Fibroblast of skin of abdomen (primary cell): ENCODE results near the gene SYCE1L. TPM values are rescaled to one million over a fixed set of nuclear protein-coding genes. Genes with fewer than 3 reads are reported as not detected.
"Not testable (repeated sequence)": the region's sequence is repeated elsewhere in the genome, so short reads cannot be mapped to it uniquely, and the experiment has no call there.

Experiments
- DNase-seq: peaks from one replicate; pipeline ENCODE4 v3.0.0-alpha.2; 2013
- polyA plus RNA-seq, 2 experiments: library from polyadenylated mRNA; unstranded; fragments of 120-200 nt; gene quantifications; one replicate each; pipeline ENCODE4 v1.2.1, GENCODE V29; 2013; ENCODE audit not compliant: insufficient read length in 2 of 2

Gene SYCE1L, protein sequence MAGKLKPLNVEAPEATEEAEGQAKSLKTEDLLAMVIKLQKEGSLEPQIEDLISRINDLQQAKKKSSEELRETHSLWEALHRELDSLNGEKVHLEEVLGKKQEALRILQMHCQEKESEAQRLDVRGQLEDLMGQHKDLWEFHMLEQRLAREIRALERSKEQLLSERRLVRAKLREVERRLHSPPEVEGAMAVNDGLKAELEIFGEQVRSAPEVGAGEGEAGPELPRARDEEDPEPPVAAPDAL
- 0.87 TPM for polyA plus RNA-seq (2013, experiment 1 of 2; ENCODE audit: insufficient read length)
- polyA plus RNA-seq (2013, experiment 2 of 2; ENCODE audit: insufficient read length) = 0.91 TPM

DNA sequence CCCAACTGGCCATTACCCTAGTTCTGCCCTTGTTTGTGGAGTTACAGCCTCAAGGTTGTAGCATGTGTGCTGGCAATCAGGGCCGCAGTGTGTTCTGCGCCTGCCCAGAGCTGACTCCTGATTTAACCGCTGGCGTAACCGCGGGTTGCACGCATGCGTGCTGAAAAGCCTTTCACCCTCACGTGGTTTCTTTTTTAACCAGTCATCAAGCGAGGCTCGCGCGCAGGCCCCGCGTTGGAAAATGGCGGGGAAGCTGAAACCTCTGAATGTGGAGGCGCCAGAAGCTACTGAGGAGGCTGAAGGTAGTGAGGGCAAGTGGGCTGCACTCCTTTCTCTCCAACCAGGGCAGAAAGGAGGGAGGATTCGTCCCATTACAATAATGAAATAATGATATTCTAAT lies at the start of gene SYCE1L:
Gene SYCE1L (plus strand): TSS at position 198 of the 400 bp plus-strand sequence. CDS start 44 bp downstream, at position 242.
- no peak for DNase-seq

DNA sequence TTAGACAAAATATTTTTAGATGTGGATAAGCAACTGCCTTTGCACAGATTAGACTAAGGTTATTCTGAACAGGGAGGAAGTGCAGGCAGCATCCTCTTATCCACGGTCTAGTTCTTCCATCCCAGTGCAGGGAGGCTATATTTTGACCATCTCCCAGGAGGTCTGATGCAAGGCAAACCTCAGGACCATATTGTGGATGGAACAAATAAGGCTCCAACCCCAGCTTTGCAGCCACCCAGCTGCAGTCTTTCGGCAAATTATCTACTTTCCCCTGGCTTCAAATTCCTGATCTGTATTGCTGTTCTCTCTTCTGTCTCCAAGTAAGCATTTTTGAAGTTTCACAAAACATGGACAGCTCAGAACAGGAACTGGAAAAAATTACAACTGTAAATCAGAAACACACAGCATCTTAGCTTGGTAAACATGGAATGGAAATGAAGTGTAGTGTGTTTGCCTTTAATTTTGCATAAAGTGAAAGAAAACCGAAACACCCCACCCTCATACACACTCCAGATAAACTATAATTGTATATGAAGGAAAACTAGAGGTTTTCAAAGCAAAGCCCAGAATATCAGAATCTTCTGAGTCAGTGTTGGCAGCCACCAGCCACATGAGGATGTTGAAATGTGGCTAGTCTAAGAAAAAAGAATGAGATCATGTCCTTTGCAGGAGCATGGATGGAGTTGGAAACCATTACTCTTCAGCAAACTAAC lies 41.7 kb upstream of the SYCE1L start:
- no peak for DNase-seq

DNA sequence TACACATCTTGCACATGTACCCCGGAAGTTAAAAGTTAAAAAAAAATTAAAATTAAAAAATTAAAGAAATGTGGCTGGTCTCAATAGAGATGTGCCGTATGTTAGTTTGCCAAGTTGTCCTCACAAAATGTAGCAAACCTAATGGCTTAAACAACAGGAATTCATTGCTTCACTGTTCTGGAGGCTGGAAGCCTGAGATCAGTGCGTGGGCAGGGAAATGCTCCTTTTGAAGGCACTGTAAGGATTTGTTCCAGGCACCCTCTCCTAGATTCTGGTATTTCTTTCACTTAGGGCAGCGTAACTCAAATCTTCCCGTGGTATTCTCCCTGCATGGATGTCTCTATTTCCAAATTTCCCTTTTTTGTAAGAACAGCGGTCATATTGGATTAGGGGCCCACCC lies 40.9 kb upstream of the SYCE1L start:
- DNase-seq = no peak

DNA sequence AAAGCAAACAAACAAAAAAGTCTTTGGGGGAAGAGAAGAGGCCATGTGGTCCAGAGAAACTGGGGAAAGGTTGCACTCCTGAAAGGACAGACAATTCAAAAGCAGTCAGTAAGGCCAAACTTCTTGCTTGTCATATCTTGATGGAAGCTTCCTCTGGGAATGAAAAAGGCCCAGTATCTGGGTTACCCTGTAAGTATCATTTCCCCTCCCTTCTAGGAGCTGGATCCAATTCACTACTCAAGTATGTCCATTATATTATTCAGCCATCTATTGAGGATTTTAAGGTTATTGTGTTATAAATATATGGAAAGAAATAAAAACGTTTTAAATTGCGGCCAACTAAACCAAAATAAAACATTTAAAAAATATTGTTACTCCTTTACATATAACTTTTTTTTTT lies 34.2 kb upstream of the SYCE1L start:
- no peak for DNase-seq

DNA sequence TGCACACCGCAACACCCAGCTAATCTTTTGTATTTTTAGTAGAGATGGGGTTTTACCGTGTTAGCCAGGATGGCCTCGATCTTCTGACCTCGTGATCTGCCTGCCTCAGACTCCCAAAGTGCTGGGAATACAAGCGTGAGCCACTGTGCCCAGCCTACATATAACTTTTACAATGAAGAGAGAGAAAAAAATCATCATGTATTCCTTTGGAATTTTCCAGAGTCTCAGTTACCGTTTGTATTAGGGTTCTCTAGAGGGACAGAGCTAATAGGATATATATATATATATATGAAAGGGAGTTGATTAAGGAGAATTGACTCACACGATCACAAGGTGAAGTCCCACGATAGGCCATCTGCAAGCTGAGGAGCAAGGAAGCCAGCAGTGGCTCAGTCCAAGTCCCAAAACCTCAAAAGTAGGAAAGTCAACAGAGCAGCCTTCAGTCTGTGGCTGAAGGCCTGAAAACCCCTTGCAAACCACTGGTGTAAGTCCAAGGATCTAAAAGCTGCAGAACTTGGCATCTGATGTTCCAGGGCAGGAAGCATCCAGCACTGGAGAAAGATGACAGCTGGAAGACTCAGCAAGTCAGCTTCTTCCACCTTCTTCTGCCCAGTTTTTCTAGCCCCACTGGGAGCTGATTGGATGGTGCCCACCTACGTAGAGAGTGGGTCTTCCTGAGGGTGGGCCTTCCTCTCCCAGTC lies 33.5 kb upstream of the SYCE1L start:
- DNase-seq = not testable (repeated sequence)

DNA sequence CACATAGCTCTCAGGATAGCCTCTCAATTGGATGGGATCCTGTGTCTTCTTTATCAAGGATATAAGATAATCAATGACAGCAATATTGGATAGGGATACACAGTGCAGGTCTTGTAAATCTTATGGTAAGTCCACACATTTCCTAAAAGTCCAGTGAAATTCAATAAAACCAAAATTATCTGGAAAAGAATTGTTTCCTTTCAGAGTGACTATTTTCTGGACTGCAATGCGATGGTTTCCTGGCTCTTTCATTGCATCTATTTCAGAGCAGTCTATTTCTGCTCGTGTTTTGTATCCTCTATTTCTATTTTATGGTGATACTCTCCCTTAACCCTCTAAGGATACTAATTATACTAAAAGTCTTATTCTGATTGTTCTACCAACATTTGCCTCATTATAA lies 32.5 kb upstream of the SYCE1L start:
- no peak for DNase-seq

DNA sequence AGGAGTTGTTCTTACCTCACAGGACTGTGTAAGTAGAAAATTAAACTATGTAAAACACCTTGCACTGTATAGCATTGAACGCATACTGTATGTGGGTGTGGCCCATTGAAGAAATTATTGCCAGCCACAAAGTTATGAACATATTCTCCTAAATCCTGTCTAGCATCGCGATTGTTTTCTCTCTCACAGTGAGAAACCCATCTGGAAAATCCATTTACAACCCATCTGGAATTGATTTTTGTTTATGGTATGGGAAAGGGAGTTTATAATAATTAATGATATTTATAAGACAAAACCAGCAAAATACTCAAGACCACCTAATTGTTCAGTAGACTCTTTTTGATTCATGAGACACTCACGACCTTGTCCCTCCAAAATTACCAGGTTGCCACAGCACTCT lies 30.3 kb upstream of the SYCE1L start:
- no peak for DNase-seq

DNA sequence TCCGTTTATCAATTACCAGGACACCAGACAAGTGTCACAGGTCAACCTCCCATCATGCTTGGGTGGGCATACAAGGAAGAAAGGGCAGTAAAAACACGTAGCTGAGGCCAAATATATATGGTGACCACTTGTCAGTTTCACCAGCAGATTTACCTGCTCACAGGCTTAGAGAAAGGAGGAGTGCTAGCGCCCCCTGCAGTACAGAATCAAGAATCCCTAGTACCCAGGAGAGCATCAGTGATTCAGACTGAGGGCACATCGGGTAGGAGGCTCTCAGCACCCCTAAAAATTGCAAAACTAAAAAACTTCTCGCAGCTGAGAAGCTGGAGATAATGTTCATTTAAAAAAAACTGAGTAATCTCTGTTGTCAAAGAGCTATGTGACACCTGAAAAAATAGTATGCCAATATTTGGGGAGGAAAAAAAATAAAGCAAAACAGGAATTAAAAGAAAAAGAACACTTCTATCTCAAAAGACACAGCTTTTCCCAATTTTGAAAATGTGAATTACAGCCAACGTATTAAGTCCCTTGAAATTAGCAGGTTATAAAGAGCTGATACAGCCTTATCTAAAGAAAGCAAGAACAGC lies 29.5 kb upstream of the SYCE1L start:
- DNase-seq = peak; percentile 8

DNA sequence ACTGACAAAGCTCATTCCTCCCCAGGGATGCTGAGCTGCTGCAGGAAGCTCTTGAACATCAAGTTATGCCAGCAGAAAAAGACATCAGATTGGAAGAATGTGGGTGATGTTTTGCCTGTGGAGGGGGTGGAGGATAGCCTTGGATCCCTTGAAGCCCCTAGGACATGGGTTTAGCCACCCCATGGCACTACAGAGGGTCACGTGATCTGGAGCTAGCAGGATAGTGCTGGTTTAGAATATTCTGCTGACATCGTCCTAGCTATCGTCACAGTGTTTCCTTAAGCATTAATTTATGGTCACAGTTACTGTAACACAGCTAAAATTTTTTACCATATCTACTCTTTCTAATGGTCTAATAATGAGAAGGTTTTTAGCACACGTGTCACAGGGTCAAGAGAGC lies 28.4 kb upstream of the SYCE1L start:
- DNase-seq = no peak

DNA sequence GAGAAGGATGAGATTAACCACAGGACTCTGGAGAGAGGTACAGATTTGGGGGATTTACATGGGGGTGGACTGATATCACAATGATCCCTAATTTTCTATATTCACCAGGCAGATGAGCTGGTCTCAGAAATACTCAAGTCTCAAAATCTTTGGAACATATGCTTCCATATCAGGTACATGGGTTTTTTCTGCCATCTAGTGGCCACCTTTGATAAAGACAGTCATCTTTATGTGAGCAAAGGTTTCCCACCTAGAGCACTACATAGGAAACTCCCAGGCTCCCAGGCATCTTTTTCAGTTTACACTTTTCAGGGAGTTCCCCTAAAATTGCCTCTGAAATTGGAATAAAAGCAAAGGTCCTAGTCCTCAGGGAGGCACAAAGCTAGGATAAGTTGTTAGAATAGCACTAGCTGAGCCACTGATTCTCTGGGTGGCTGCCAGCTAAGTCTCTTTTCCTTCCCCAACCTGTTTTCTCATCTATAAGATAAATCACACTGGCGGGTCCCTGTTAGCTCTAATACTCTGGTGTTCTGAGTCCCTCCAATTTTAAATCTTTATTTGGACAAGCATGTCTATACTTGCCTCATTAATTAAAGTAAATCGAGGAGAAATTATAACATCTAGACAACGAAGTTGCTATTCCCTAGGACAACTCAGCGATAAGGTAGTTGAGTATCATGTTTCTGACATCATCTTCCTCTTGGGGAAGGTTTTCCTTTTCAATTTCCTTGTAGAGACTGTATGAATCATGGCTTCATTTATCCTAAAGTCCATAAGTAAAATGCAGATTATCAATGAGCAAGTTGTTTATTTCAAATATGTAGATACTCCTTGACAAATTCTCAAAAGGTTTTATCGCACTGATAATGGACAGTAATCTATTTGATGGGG lies 27.2 kb upstream of the SYCE1L start:
- peak; percentile 48 for DNase-seq

DNA sequence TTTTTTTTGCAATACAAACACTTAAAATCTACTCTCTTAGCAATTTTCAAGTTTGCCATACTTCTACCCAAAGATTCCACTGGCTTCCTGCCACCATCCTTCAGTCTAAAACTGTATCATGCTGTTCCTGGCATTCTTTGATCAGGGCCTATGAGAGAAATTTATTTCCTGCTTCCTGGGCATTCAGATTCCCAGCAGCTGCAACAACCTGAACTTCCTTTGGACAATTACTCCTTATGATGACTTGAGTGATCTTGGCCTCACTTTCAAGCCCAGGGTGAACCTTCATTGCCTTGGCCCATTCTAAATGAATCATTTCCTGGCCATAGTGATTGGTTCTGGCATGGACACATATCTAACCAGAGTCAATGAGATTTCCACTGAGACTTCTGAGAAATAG lies 26.3 kb upstream of the SYCE1L start:
- DNase-seq = no peak

DNA sequence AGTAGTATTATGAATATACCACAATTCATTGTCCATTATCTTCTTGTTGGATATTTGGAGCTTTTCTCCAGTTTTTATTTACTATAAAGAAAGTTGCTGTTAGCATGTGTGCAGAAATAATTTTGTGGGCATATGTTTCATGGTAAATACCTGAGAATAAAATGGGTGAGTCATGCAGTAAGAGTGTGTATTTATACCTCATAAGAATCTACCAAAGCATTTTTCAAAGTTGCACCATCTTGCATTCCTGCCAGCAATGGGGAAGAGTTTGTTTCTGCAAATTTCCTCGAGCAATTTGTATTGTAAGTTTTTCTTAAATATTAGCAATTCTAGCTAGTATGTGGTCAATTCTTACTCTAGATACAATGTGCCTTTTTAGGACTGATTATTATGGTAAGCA lies 16.1 kb upstream of the SYCE1L start:
- DNase-seq = peak; percentile 32

DNA sequence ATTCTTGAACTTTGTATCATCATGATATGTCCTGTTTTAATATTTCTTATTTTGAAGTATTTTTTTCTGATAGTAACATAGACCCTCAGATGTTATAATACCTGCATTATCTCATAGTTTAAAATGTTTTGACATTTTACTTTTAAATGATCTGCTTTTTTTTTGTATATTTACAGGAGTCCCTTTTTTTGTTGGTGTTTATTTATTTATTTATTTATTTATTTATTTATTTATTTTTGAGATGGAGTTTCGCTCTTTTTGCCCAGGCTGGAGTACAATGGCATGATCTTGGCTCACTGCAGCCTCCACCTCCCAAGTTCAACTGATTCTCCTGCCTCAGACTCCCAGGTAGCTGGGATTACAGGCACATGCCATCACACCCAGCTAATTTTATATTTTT lies 12.9 kb upstream of the SYCE1L start:
- not testable (repeated sequence) for DNase-seq

DNA sequence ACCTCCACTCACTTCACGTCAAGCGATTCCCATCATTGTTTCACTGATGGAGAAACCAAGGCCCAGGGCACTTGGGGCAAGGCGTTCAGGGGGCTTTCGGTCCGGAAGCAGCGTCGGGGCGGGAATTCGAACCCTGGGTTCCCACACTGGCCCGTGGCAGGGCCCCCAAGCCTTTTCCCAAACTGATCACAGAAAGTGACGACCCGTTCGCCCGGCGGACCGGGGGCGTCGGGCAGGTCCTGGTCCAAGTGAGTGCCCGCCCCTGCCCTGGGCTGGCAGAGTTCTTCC lies 9.1 kb upstream of the SYCE1L start:
- DNase-seq = no peak

DNA sequence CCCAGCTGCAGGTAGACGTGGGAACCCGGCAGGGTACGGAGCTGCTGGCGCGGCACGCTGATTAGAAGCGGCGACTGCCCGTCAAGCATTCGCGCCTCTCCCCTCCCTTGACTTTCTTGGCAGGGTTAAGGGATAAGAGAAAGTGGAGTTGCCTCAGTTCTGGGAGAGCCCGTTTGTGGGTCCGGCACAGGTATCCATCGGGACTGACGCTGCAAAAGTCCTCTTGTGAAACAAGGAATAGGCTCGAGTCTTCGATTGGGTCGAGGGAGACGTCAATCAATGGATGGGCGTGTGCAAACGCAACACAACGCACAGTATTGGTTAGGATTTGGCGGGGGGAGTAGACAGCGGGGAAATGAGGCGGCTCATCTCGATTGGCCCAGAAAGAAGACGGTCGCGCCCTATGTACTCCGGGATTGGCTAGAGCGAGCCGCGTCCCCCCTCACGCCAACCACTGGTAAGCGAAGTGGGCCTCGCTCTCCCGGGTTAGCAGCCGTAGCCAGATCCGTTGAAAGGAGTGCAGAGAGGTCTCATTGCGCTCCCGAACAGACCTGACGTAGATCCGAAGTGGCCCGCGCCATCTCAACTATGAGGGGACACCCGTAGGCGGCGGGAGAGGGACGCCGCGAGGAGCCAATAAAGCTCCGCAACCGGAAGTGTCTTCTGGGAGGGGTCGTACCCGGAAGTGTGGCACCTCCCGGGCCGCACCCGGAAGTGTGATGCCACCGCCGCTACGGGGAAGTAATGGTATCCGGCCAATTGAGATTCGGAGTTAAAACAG lies 8.5 kb upstream of the SYCE1L start, which contains the start of gene MON1B:
Gene MON1B (plus strand): TSS at position 713 of the 781 bp plus-strand sequence. CDS start 296 bp downstream, outside the sequence.
- peak; percentile 99 for DNase-seq

DNA sequence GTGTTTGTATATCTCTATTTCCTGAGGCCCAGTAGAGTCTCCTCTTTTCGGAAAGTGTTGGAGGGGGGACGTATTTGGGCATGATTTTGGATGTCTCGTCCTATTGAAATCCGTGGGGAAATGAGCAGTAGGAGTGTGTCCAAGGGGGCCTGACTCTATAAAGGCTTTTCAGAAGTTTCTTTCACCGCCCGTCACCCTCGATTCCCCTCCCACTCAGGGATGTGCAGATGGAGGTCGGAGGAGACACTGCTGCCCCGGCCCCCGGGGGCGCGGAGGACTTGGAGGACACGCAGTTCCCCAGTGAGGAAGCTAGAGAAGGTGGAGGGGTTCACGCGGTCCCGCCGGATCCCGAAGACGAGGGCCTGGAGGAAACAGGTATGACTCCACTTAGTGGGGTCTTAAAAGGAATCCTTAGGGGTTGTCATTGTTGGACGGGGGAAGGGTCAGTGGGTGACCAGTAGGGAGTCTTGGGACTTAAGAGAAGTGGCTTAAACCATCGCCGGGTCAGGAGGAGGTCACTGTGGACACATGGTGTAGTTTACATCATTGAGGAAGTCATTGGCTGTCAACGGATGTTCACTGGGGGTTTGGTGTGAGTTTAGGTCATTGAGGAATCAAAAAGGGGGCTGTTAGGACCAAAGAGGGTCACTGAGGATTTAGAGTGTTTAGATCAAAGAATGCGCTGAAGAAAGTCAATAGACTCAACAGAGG lies 7.8 kb upstream of the SYCE1L start:
- DNase-seq = no peak

DNA sequence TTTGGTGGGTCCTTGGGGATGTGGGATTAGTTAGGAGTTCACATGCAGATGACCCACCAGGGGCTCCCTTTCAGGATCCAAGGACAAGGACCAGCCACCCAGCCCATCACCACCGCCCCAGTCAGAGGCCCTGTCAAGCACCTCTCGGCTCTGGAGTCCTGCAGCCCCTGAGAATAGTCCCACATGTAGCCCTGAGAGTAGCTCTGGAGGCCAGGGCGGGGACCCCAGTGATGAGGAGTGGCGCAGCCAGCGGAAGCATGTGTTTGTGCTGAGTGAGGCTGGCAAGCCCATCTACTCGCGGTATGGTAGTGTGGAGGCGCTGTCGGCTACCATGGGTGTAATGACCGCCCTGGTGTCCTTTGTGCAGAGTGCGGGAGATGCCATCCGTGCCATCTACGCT lies 5.8 kb upstream of the SYCE1L start:
- DNase-seq = no peak

DNA sequence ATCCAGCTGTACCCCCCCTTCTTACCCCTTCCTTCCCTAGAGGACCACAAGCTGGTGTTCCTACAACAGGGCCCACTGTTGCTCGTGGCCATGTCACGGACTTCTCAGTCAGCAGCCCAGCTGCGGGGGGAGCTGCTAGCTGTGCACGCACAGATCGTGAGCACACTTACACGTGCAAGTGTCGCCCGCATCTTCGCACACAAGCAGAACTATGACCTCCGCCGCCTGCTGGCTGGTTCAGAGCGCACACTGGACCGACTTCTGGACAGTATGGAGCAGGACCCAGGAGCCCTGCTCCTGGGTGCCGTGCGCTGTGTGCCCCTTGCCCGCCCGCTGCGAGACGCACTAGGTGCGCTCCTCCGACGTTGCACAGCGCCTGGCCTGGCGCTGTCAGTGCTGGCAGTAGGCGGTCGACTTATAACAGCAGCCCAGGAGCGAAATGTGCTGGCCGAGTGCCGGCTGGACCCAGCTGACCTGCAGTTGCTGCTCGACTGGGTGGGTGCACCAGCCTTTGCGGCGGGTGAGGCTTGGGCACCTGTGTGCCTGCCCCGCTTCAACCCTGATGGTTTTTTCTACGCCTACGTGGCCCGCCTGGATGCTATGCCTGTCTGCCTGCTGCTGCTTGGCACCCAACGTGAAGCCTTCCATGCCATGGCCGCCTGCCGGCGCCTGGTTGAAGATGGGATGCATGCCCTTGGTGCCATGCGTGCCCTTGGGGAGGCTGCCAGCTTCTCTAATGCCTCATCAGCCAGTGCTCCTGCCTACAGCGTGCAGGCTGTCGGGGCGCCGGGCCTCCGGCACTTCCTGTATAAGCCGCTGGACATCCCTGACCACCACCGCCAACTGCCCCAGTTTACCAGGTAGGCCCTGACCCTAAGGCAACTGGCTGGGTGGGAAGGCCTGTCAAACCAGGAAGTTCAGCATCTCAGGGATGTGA lies 4.6 kb upstream of the SYCE1L start:
- no peak for DNase-seq

DNA sequence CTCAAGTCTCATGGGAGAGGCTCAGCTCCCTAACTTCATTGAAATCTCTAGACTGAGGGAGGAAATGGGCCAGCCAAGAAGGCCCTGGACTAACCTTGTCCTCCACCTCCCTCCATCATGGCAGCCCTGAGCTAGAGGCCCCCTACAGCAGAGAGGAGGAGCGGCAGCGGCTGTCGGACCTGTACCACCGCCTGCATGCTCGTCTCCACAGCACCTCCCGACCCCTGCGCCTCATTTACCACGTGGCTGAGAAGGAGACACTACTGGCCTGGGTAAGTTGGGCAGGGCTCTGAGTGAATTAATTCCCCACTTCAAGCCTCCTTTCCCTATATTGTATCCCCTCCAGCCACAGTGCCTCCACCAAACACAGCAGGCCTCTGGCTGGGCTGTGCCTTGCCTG lies 3.8 kb upstream of the SYCE1L start:
- DNase-seq = no peak

DNA sequence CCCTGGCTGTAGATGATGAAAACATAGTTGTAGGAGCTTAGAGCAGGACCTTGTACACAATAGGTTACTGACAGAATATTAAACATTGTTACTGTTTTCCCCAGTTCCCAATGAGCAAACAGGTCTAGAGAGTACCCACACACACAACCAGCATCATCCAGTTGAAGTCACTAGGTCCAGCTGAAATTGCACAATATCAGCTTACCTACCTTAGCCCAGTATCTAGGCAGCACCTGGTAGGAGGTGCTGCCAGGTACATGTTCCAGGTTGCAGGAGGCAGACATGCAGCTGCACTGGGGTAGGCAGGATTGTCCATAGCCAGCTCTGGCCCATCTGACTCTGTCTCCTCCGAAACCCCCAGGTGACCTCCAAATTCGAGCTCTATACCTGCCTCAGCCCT lies 1.5 kb upstream of the SYCE1L start:
- no peak for DNase-seq
